Measurements from ENCODE around the gene SLC1A2.

DNA sequence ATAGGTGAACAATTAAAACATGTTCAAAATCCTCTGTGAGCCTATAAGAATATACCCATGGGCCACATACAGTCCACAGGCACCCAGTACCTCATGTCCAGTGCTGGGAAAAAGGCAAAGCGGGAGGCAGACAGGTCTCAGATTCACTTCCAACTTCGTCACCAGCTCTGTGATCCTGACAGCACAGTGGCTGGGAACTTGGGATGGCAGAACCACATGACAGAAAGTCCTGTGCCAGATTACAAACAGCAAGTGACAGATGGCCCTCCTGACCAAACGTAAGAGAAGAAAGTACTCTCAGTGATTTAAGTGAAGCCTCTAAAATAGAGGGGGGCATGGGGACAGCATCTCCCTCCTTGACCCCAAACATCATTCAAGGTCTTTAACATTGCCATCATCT is 5.8 kb downstream of the SLC1A2 start:
- TF ChIP-seq, protein P1, sequence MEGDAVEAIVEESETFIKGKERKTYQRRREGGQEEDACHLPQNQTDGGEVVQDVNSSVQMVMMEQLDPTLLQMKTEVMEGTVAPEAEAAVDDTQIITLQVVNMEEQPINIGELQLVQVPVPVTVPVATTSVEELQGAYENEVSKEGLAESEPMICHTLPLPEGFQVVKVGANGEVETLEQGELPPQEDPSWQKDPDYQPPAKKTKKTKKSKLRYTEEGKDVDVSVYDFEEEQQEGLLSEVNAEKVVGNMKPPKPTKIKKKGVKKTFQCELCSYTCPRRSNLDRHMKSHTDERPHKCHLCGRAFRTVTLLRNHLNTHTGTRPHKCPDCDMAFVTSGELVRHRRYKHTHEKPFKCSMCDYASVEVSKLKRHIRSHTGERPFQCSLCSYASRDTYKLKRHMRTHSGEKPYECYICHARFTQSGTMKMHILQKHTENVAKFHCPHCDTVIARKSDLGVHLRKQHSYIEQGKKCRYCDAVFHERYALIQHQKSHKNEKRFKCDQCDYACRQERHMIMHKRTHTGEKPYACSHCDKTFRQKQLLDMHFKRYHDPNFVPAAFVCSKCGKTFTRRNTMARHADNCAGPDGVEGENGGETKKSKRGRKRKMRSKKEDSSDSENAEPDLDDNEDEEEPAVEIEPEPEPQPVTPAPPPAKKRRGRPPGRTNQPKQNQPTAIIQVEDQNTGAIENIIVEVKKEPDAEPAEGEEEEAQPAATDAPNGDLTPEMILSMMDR (IDR thresholded peaks at IDR 0.05) = no peak
- no peak for TF ChIP-seq EZH2 (IDR thresholded peaks at IDR 0.05)
- TF ChIP-seq EZH2phosphoT487 (IDR thresholded peaks at IDR 0.05) = no peak

All from neural progenitor cell (in vitro differentiated cells).